Measurements from ENCODE around the gene SPNS3.

Gene SPNS3

GRCh38 chr17:4532860-4533522 is 99.3 kb downstream of the SPNS3 start:
- no peak for DNase-seq

- DNase-seq: no peak
Measured at GRCh38 chr17:4533523-4534504, 100.1 kb downstream of the SPNS3 start.

GRCh38 chr17:4534515-4534914 is 100.8 kb downstream of the SPNS3 start:
- no peak for DNase-seq

GRCh38 chr17:4534928-4535666 is 101.4 kb downstream of the SPNS3 start:
- DNase-seq: no peak

GRCh38 chr17:4535667-4536258 is 102.0 kb downstream of the SPNS3 start:
- no peak for DNase-seq

- no peak for DNase-seq
Measured at GRCh38 chr17:4536259-4536741, 102.6 kb downstream of the SPNS3 start.

GRCh38 chr17:4536742-4537411 is 103.1 kb downstream of the SPNS3 start:
- DNase-seq: no peak
